Measurements from ENCODE around the gene C12orf60.
A peak's percentile ranks its signal among the peaks of the same experiment; 100 is the strongest.

The C12orf60 gene

DNA sequence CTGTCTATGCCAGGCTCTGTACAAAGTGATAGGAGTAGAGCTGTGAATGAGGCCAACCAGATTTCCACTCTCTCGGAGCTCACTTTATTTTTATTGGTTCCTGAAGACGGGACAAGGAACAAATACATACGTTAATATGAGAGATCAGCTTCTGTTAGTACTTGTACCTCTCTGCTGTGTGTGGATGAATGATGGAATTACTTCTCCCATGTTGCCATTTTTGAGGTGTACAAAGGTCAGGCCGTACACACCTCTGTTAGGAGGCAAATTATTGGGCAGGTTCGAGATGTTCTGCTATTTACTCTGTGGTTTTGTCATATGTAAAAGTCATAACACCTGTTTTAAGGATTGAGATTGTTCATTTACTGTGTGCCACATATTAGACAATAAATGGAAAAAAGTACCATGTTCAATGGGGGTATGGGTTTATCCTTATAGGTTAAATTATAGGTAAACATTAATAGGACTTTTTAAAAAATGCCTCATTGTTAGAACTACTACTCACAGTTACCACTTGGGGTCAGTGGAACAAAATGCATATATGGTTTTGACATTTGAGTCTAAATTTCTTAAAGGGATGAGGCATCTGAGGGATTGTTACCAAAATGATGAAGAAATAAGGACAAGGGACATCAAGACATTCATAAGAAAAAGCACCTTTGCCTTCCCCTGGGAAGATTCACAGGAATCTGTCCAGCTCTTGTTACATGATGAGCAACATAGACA lies 27.1 kb upstream of the C12orf60 start:
- H3K4me3 ChIP-seq (ENCODE audit: low read depth, low read length): no peak overlapping the region

DNA sequence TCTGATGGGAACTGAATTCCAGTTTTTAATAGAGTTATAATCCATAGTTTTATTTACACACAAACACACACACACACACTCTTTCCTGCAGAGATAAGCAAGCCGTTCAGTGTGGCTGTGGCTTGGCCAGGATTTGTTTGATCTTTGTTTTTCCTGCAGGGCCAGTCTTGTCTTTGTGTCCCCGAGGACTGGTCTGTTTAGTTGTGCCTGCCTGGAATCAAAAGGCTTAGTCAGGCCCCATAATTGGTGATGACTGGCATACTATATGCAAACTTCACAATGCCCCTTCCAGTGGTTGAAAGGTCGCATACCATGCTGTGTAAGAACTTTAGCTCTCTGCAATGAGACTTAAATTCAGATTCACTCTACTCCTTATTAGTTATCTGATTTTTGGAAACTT lies 26.2 kb upstream of the C12orf60 start:
- H3K4me3 ChIP-seq (ENCODE audit: low read depth, low read length): no peak overlapping the region

DNA sequence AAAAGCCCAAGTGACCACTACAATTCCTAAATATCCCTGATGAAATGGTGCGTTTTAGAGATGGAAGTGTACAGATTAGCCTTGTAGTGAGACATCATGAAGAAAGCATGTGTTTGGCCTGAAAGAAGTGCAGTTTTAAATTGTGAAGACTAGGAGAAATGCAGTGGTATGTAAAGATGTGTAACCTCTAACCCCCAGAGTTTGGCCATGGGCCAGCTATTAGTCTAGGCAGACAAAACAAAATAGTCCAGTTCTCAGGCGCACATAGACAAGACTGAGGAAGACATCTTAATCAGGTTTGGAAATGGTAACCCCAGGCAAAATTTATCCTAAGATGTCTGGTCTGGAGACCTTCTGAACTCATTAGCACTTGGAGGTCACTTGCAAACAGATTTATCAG lies 23.6 kb upstream of the C12orf60 start:
- H3K4me3 ChIP-seq (ENCODE audit: low read depth, low read length): no peak overlapping the region

DNA sequence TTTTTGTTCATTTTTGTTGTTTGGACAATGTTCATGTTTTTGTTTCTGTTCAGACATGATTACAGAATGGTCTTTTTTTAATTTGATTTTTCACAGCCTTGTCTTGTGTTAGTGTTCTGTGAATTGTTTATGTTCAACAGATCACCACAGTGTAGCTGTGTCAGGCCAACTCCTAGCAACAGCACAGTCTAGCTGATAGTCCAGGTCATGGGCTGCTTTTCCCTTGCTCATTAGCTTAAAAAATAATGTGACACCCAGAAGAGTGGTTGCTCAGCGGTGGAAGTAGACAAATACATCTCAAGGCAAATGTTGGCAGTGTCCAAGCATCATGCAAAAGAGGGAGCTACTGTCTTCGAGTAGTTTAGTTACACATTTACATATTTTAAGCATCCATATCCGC lies 22.6 kb upstream of the C12orf60 start:
- H3K4me3 ChIP-seq (ENCODE audit: low read depth, low read length): no peak overlapping the region

DNA sequence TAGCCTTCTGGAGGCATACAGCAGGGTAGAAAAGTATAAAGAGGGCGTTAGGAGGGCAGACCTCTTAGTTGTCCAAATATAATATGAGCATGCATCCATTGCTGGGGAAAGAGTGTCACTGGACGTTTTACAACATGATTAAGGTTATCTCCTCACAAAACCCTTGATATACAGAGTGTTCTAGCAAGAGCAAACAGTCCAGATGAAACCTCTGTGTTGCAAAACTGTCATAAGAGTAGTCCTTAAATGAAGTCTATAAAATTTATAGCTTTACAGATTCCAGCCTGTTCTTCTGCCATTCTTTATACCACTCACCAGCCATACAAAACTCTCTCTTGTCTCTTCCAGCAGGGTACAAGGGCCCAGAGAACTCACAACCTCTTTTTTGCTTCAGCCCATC lies 21.9 kb upstream of the C12orf60 start:
- H3K4me3 ChIP-seq (ENCODE audit: low read depth, low read length): no peak overlapping the region

DNA sequence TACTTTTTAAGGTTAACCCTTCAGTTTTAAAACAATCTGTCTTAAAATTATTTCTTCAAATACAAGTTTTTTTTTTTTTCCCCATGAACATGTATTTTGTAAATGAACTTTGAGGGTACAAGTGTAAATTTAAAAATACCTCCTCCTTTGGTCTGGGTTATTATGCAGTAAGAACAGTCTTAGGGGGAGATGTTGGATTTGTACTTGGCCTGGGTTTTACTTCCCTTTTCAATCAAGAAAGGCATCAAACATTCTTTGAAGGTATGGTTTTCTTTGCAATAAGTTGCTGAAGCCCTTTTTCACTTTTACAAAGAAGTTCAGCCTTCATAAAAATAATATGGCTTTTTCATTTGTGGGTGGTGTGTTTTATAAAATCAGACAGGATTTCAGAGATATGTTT lies 20.7 kb upstream of the C12orf60 start:
- H3K4me3 ChIP-seq (ENCODE audit: low read depth, low read length): no peak overlapping the region

DNA sequence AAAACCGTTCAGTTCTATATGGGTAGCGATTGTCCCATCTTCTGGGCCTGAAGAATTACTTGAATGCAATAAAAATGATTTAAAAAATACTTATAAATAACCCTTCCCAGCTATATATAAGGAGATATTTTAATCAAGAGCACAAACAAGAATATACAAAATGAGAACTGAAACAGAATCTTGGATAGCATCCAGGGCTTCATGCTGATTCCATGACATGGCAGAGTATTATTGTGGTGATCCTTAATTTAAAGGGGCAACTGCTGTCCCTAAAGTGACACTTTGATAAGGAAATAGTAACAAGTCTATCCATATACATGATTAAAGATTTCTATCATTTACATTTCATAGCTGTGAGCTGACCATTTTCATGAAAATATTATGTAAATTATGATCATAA lies 19.0 kb upstream of the C12orf60 start:
- H3K4me3 ChIP-seq (ENCODE audit: low read depth, low read length): no peak overlapping the region

DNA sequence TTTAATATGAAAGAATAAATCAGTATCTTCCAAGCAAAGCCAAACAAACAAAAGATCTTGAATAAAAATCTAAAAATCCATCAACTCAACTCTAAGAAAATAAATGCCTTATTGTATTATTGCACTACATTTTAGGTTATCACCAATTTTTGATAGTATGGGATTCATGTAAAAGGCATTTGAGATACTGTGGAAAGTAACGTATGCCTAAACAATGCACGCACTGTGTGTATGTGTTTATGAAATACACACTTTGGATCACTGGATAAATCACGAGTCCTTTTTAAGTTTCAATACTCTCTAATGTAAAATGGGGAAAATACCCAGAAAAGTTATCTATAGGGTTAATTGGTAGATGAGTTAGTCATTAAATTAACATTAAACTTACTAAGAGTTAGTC lies 17.9 kb upstream of the C12orf60 start:
- H3K4me3 ChIP-seq (ENCODE audit: low read depth, low read length): no peak overlapping the region

DNA sequence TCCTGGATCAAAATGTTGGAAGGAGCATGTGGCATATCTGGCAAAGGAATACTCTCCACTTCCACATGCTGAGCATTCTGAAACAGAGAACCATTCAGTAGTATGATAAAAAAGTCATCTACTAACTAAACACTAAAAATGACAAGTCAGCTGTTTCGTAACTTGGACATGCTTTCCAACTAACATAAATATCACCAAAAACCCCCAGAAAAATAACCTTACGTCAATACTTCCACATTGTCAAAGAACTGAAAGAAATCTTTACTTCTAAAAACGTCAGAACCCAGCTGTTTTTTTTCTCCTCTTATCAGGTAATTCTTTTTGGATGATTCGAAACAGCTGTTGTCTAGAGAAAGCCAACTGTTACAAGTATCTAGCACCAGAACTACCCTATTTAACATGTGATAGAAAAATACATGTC lies 8.4 kb upstream of the C12orf60 start:
- no peak overlapping the region for H3K4me3 ChIP-seq (ENCODE audit: low read depth, low read length)

DNA sequence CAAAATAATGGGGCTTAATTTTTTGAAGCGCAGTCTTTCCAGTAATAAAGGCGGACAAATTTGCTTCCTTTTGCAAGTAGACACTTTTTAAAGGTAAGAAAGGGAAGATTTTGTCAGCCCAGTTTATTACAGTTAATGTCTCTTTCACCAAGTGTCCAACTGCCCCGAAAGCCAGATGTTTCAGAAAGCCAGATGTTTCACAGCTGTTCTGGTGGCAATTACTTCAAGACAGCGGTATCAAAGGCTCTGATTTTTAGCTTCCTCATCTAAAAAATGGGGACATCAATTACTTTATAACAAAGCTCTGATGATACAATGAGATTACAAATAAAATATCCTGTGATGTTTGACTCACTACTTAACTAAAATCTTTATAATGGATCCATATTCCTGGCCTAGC lies 1.2 kb upstream of the C12orf60 start:
- H3K4me3 ChIP-seq (ENCODE audit: low read depth, low read length): peak overlapping the region; percentile 99

DNA sequence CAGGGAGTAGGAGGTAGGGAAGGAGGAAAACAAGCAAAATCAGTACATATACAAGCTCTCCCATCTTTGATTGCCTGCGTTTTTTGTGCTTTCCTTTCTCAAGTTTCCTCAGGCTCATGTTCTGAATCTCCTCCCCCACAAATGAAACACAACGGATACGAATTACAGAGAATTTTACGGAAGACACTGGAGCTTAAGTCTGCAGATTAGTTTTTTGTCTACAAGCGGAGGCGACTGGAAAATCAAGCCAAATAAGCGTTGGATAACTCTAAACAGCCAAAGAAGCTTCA lies 804 bp upstream of the C12orf60 start:
- peak overlapping the region; percentile 99 for H3K4me3 ChIP-seq (ENCODE audit: low read depth, low read length)

DNA sequence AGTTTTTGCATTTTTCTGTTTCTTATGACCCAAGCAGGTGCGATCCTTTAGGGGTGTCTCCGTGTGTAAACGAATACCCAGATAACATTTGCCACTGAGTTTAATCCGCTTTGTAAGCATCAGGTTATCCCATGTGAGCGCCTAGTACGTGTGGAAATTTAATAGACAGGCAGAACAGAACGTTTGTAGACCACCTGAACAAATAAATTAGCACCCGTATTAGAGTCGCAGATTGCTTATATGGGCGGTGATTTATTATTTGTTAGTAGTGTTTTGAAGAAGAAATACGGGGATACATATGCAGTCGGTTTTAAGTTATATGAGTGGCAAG lies 325 bp downstream of the C12orf60 start:
- peak overlapping the region; percentile 99 for H3K4me3 ChIP-seq (ENCODE audit: low read depth, low read length)

DNA sequence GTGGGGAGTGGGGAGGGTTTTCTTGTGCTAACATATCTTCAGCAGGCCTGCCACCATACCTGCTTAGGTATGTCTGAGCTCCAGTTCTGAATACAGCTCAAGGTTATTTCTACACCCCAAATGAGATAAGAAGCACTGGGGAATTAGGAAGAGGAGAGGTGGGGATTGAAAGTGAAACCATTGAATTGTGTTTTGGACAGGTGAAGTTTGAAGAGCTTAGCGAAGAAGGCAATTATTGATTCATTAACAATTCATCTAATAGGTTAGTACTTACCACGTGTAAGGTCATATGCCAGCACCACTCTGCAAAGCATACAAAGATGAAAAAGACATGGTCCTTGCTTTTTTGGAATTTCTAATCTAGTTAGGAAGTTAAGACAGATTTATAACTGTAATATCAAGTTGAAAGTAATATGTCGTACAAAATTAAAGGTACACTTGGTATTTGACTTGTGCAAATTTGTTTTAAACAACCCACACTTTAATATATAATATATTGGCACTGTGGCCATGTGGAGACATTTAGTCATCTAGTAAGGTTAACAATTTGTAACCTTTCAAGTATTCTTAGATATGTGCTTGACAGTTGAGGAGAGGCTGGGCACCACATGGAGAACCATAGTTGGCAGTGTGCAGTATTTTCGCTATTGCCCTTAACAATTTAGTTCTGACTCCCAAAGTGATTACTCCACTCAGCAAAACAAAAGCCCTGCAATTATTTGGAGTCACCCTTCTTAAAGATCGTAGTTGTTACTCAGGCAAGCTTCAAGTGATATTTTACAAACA lies 6.9 kb downstream of the C12orf60 start:
- no peak overlapping the region for H3K4me3 ChIP-seq (ENCODE audit: low read depth, low read length)

DNA sequence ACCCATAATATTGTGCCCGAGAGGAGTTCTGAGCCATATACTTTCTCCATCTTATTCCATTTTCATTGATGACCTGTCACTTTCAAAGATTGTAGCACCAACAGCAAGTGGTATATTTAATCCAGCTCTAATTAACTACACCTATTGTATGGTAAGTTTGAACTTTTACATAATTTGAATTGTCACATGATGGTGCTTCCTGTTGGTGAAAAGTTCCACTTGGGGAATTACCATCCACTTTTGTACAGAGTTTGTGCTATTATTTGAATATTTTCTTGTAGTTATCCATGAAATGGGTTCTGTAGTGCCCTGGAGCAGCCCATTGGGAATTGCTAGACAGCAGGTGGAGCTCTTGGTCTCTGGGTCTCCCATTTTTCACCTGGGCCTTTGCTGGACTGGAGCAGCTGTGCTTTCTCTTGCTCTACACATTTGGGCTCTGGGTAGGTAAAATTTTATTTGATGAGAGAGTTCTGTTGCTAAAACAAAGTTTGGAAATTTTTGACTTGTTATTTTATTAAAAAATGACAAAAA lies 7.5 kb downstream of the C12orf60 start:
- H3K4me3 ChIP-seq (ENCODE audit: low read depth, low read length): no peak overlapping the region

DNA sequence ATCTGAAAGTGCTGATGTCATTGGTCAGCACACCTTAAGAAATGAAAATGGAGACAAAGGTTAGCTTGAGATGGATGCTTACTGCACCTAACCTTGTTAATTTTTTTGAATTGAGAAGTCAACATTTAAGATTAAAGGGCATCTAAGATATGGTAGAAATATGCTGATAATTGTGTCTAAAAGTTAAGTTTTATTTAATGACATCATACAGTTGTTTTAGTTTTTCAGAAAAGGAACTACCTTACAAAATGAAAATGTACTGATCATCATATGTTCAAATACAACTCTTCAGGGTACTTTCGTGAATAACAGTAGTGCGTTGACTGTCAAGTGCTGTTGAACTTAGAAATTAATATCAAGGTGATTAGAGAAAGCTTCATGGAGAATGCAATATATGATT lies 8.0 kb downstream of the C12orf60 start:
- no peak overlapping the region for H3K4me3 ChIP-seq (ENCODE audit: low read depth, low read length)

DNA sequence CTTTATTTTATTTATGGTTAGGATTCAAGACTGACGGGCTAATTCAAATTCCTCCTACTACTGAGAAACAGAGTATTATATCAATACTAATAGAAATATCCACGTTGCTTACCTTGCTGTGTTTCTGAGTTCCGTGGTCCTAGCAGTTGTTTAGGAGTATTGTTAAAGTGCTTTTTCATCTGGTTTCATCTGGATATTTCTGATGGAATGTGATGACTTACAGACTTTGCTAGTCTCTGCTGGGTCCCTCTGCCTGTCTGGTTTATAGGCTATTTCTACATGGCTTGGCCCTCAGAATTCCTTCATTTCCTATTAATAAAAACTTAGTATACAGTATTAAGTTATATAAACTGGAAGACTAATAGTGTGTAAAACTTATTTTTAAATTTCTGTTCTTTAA lies 10.5 kb downstream of the C12orf60 start, which contains the start of gene SMCO3:
Gene SMCO3, minus strand, starts transcription at position 169 of the 400 bp plus-strand sequence. CDS start 7,502 bp downstream, outside the sequence.
- H3K4me3 ChIP-seq (ENCODE audit: low read depth, low read length): no peak within 1 kb of the TSS

DNA sequence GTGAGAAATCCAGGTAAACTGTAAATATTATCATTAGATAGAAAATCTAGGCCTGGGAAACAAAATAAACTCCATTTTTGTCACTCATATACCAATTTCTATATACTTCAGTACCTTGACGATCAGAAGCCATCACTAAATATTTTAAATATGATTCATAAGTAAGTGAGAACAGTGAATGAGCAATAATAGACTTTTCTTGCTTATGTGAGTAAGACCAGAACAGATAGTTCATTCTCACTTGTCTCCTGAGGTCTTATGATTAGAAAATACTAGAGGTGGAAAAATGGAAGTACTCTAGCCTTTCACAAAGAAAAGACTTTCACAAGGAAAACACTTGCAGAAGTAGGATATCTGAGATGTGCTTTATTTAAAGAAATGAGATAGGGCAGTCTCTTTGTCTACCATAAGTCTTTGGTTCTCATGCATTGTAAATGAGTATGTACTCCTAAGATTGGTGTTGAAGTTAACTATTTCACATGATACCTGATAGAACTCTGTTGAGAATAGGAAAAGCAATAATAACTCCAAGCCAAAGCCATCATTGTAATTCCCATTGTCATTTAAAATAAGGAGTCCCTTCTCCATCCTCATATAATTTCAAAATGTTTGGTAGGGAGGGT lies 20.7 kb downstream of the C12orf60 start:
- no peak overlapping the region for H3K4me3 ChIP-seq (ENCODE audit: low read depth, low read length)

DNA sequence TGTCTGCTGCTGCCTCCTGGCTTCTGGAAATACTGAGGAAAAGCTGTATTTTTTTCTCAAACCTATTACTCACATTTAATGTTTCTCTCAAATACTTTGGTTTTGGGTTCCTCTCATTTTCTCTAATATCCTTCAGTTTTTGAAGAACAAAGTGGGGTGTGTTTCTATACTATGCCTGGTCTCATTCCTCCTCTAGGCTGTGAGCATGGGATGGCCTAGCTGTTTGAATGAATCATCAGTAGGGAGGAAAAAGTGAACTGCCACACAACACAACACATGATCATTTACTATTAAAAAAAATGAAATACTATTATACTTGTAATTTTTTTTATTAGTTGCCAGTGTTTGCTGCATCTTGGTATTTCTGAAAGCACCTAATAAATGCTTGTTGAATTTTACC lies 21.8 kb downstream of the C12orf60 start:
- no peak overlapping the region for H3K4me3 ChIP-seq (ENCODE audit: low read depth, low read length)

DNA sequence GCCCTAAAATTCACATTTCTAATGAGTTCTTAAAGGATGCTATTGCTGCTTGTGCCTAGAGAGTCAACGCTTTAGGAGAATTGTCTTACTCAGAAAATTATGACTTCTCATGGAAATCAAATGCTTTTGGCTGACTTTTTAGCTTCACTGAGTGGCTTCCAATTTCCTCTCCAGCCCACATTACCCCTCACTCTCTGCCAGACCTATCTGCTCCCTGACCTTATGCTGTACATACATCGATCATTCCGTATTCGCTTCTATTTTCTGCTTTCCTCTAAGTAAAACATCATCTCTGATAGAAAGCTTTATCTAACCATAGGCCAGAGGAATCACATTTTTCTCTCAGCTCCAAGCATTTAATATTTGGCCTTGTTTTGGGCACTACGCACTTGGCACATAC lies 23.0 kb downstream of the C12orf60 start:
- H3K4me3 ChIP-seq (ENCODE audit: low read depth, low read length): no peak overlapping the region

DNA sequence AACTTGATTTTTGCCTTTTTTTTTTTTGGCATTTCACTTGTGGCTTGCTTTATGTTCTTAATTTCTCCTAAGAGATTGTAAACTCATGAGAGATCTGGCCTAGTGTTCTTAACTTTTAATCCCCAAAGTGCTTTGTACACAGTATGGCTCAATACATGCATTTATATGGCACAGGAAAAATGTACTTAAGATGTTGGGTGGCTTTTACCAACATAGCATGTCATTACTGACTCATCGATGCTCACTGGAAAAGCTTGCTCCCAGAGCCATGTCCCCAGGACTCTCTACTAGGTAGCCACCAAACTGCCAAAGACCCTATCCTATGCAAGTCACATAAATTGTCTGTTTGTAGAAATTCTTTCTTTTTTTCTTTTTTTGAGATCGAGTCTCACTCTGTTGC lies 23.6 kb downstream of the C12orf60 start:
- H3K4me3 ChIP-seq (ENCODE audit: low read depth, low read length): no peak overlapping the region

DNA sequence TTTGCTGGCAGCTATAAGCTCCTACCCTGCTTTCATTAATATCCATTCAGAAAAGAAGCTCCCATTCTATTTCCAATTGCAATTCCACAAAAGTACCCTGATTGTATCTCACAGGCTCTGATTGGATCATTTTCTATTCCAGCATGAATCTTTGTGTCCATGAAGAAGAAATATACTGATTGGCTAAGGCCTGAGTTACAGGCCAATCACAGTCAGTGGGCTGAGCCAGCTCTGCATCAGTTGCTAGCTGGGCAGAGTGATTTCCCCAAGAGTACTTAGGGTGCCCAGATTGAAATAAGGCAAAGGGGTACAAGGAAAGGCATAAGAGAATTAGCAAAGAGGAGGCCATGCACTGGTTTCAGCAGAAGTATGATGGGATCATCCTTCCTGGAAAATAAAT lies 25.4 kb downstream of the C12orf60 start:
- no peak overlapping the region for H3K4me3 ChIP-seq (ENCODE audit: low read depth, low read length)

DNA sequence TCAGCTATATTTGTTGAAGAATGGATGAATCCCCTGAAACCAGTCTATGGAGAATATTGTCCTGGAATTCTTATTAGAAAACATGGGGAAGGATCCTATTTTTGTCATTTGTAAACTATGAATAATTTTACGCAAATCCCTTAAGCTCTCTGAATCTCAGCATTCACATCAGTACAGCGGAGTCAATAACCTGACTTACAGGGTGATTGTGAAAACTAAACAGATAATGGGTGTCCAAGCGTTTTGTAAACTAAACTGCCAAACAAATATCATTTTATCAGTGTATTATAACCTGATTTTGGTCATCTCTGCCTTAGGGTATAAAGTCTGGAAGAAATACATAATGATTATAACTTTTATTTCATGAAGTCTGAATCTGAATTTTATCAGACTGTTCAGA lies 29.9 kb downstream of the C12orf60 start:
- no peak overlapping the region for H3K4me3 ChIP-seq (ENCODE audit: low read depth, low read length)

Data from iPS-11a (cell line).